Measurements from ENCODE around the gene CD300LB.

The CD300LB gene

GRCh38 chr17:74527081-74527480, 4.2 kb downstream of the CD300LB start:
- Histone ChIP-seq H3F3A (ENCODE audit: low read depth) (no peaks in the 10 kb centered on the region), H3K4me2 (ENCODE audit: low read depth, low read length, poor library complexity, severe bottlenecking) (no peak overlapping the region), H3K4me3 (ENCODE audit: low read length, poor library complexity, severe bottlenecking) (no peak overlapping the region), H3K9ac (ENCODE audit: low read depth, low read length, poor library complexity, severe bottlenecking) (no peak overlapping the region), H3K27me3 (ENCODE audit: insufficient read depth, low read length, poor library complexity, severe bottlenecking) (no peaks in the 10 kb centered on the region), H3K4me1 (ENCODE audit: insufficient read depth, low read length, poor library complexity, severe bottlenecking) (no peaks in the 10 kb centered on the region), H3K9me3 (ENCODE audit: insufficient read depth, low read depth, low read length) (no peaks in the 10 kb centered on the region), H3K79me2 (ENCODE audit: insufficient read depth, low read length) (no peaks in the 10 kb centered on the region), H4K20me1 (ENCODE audit: insufficient read depth, low read length, poor library complexity, severe bottlenecking) (no peaks in the 10 kb centered on the region), H2AFZ (ENCODE audit: low read length) (no peak overlapping the region), H3K9me2 (replicated peaks; ENCODE audit: low read depth, low read length) (no peaks in the 10 kb centered on the region), H3K36me3 (ENCODE audit: insufficient read depth, low read length) (no peaks in the 10 kb centered on the region)
- TF ChIP-seq EZH2phosphoT487 (IDR thresholded peaks at IDR 0.05; ENCODE audit: borderline replicate concordance) (no peak), CTCF (conservative IDR thresholded peaks at IDR 0.05; ENCODE audit: low read length) (no peak)

GRCh38 chr17:74526681-74527080, 4.6 kb downstream of the CD300LB start:
- Histone ChIP-seq H4K20me1 (ENCODE audit: insufficient read depth, low read length, poor library complexity, severe bottlenecking) (no peaks in the 10 kb centered on the region), H3K36me3 (ENCODE audit: insufficient read depth, low read length) (no peaks in the 10 kb centered on the region), H3K9ac (ENCODE audit: low read depth, low read length, poor library complexity, severe bottlenecking) (no peak overlapping the region), H3K4me2 (ENCODE audit: low read depth, low read length, poor library complexity, severe bottlenecking) (no peak overlapping the region), H3K79me2 (ENCODE audit: insufficient read depth, low read length) (no peaks in the 10 kb centered on the region), H2AFZ (ENCODE audit: low read length) (no peak overlapping the region), H3K9me3 (ENCODE audit: insufficient read depth, low read depth, low read length) (no peaks in the 10 kb centered on the region), H3K27me3 (ENCODE audit: insufficient read depth, low read length, poor library complexity, severe bottlenecking) (no peaks in the 10 kb centered on the region), H3F3A (ENCODE audit: low read depth) (no peaks in the 10 kb centered on the region), H3K4me3 (ENCODE audit: low read length, poor library complexity, severe bottlenecking) (no peak overlapping the region), H3K4me1 (ENCODE audit: insufficient read depth, low read length, poor library complexity, severe bottlenecking) (no peaks in the 10 kb centered on the region), H3K9me2 (replicated peaks; ENCODE audit: low read depth, low read length) (no peaks in the 10 kb centered on the region)
- TF ChIP-seq CTCF (conservative IDR thresholded peaks at IDR 0.05; ENCODE audit: low read length) = no peak
- no peak for TF ChIP-seq EZH2phosphoT487 (IDR thresholded peaks at IDR 0.05; ENCODE audit: borderline replicate concordance)

- Histone ChIP-seq H3K9ac (ENCODE audit: low read depth, low read length, poor library complexity, severe bottlenecking) (no peak overlapping the region), H3K79me2 (ENCODE audit: insufficient read depth, low read length) (no peaks in the 10 kb centered on the region), H3K4me3 (ENCODE audit: low read length, poor library complexity, severe bottlenecking) (no peak overlapping the region), H2AFZ (ENCODE audit: low read length) (no peak overlapping the region), H3K36me3 (ENCODE audit: insufficient read depth, low read length) (no peaks in the 10 kb centered on the region), H3K27me3 (ENCODE audit: insufficient read depth, low read length, poor library complexity, severe bottlenecking) (no peaks in the 10 kb centered on the region), H3K9me3 (ENCODE audit: insufficient read depth, low read depth, low read length) (no peaks in the 10 kb centered on the region), H4K20me1 (ENCODE audit: insufficient read depth, low read length, poor library complexity, severe bottlenecking) (no peaks in the 10 kb centered on the region), H3K9me2 (replicated peaks; ENCODE audit: low read depth, low read length) (no peaks in the 10 kb centered on the region), H3K4me2 (ENCODE audit: low read depth, low read length, poor library complexity, severe bottlenecking) (no peak overlapping the region), H3F3A (ENCODE audit: low read depth) (no peaks in the 10 kb centered on the region), H3K4me1 (ENCODE audit: insufficient read depth, low read length, poor library complexity, severe bottlenecking) (no peaks in the 10 kb centered on the region)
- TF ChIP-seq EZH2phosphoT487 (IDR thresholded peaks at IDR 0.05; ENCODE audit: borderline replicate concordance) = no peak
- no peak for TF ChIP-seq CTCF (conservative IDR thresholded peaks at IDR 0.05; ENCODE audit: low read length)
These were observed 5.4 kb downstream of the CD300LB start for GRCh38 chr17:74525781-74526288.
